OCI-LY7 (cell line): ENCODE data around the gene RPE. TPM values are rescaled to one million over a fixed set of nuclear protein-coding genes. Genes with fewer than 3 reads are reported as not detected.

ENCODE experiments used
- BruUV-seq: library from RNA; stranded (reverse); fragments of 400-500 nt; replicated peaks from 2 replicates; lab custom pipeline; 2021; lab: Mats Ljungman, UMichigan
- CTCF ChIA-PET: fragments of 300-600 bp; sonication (Branson Sonifier 250); formaldehyde crosslinking; loops from one replicate; lab custom pipeline; 2022; ENCODE audit warnings: antibody characterized with exemption; ENCODE audit not compliant: unreplicated experiment; lab: Charles Lee
- POLR2A ChIA-PET: fragments of 300-600 bp; sonication (Branson Sonifier 250); formaldehyde crosslinking; loops from one replicate; lab custom pipeline; 2022; ENCODE audit warnings: antibody characterized with exemption; lab: Charles Lee
- DNase-seq: peaks from one replicate; pipeline ENCODE4 v3.0.0-alpha.2; 2015; ENCODE audit warnings: low spot score
- H2AFZ ChIP-seq: fragments of 200-600 bp; sonication (generic), shearing (Covaris generic); 2 replicates; pipeline ENCODE4 v1.6.1; 2014; ENCODE audit warnings: mild to moderate bottlenecking, antibody characterized with exemption, low read length, moderate library complexity
- H3K27ac ChIP-seq: fragments of 200-600 bp; sonication (generic); 2 replicates; pipeline ENCODE4 v1.5.1; 2014; ENCODE audit warnings: mixed run types, low read depth, mild to moderate bottlenecking, moderate library complexity, low read length, inconsistent platforms; ENCODE audit not compliant: poor library complexity, severe bottlenecking
- H3K36me3 ChIP-seq: fragments of 200-600 bp; sonication (generic); 2 replicates; pipeline ENCODE4 v1.6.1; 2014; ENCODE audit warnings: mild to moderate bottlenecking, antibody characterized with exemption, low read length, moderate library complexity, mixed read lengths; ENCODE audit not compliant: insufficient read depth
- H3K4me1 ChIP-seq: fragments of 200-600 bp; sonication (generic); 2 replicates; pipeline ENCODE4 v1.5.1; 2014; ENCODE audit warnings: mild to moderate bottlenecking, low read length; ENCODE audit not compliant: insufficient read depth, poor library complexity, severe bottlenecking
- H3K4me2 ChIP-seq: fragments of 200-600 bp; sonication (generic); 2 replicates; pipeline ENCODE4 v1.6.1; 2014; ENCODE audit warnings: mild to moderate bottlenecking, low read length
- H3K4me3 ChIP-seq: fragments of 200-600 bp; sonication (generic); 2 replicates; pipeline ENCODE4 v1.5.1; 2014; ENCODE audit warnings: mild to moderate bottlenecking, low read depth, low read length; ENCODE audit not compliant: poor library complexity, severe bottlenecking
- H3K79me2 ChIP-seq: fragments of 200-600 bp; sonication (generic); 2 replicates; pipeline ENCODE4 v1.6.1; 2016; ENCODE audit warnings: low read depth, mild to moderate bottlenecking, low read length, moderate library complexity, mixed read lengths; ENCODE audit not compliant: insufficient read depth
- H3K9me2 ChIP-seq: fragments of 200-600 bp; sonication (generic); 2 replicates; pipeline ENCODE4 v1.6.1; 2016; ENCODE audit warnings: mild to moderate bottlenecking, low read length, mixed read lengths; ENCODE audit not compliant: insufficient read depth
- H3K9me3 ChIP-seq: fragments of 200-600 bp; sonication (generic); 2 replicates; pipeline ENCODE4 v1.6.1; 2014; ENCODE audit warnings: mild to moderate bottlenecking, mixed run types, low read length, mixed read lengths
- H4K20me1 ChIP-seq: fragments of 200-600 bp; sonication (generic); 2 replicates; pipeline ENCODE4 v1.6.1; 2014; ENCODE audit warnings: mild to moderate bottlenecking, antibody characterized with exemption, low read length, moderate library complexity, mixed read lengths; ENCODE audit not compliant: insufficient read depth
- CTCF ChIP-seq: fragments of 200-600 bp; sonication (generic); conservative IDR thresholded peaks from 2 replicates; pipeline ENCODE4 v1.5.1; 2014; ENCODE audit warnings: mild to moderate bottlenecking, antibody characterized with exemption, low read length, moderate library complexity, mixed read lengths
- EZH2phosphoT487 ChIP-seq: fragments of 200-600 bp; sonication (generic); IDR thresholded peaks from 2 replicates; pipeline ENCODE4 v1.6.1; 2018; ENCODE audit warnings: low read depth, borderline replicate concordance, mild to moderate bottlenecking, mixed run types, antibody characterized with exemption, low read length, moderate library complexity, mixed read lengths
- intact Hi-C: fragments of 100-400 bp; cut with micrococcal nuclease; formaldehyde crosslinking; loops from one replicate; pipeline ENCODE4 v1.10.0; 2022; ENCODE audit not compliant: unreplicated experiment
- total RNA-seq, 2 experiments: library from RNA; depleted of rRNA in 1 of 2; stranded (reverse); fragments of >200 nt in 1 of 2; shearing (Covaris generic) in 1 of 2; gene quantifications; 2 replicates each; pipeline ENCODE4 v1.2.3, GENCODE V29; 2014 to 2022

The RPE gene
- total RNA-seq, 2 experiments from 2014 or later, result 63.5 to 83.5 TPM

DNA sequence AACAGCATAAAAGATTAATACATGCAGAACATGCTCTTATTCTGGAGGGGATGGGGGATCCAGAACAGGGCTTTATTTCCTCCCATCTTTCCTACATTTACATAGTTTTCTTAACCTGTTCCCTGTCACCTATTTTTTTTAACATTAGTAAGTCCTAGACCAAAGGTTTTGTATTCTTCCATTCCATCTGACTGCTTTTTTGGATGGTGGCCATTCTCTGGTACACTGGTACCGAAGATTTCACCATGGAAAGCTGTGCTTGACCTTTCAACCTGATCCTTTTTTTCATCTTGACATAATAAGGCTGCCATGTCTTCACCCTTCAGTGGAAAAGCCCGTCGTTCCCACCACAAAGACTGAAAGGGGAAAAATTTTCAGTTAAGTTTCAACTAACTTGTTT is 20.4 kb downstream of the RPE start:
- CTCF ChIA-PET, result no interaction called here
- H3K36me3 ChIP-seq, result peaks cover 90% of the 10 kb centered on the region

GRCh38 chr2:210027608-210028007 is 25.2 kb downstream of the RPE start:
- Histone ChIP-seq H2AFZ (no peak overlapping the region), H3K9me3 (no peaks in the 10 kb centered on the region), H3K79me2 (no peaks in the 10 kb centered on the region), H3K4me2 (no peak overlapping the region), H3K36me3 (peaks cover 56% of the 10 kb centered on the region), H3K27ac (no peak overlapping the region), H3K4me3 (no peak overlapping the region), H3K4me1 (no peaks in the 10 kb centered on the region), H3K9me2 (no peaks in the 10 kb centered on the region), H4K20me1 (no peaks in the 10 kb centered on the region; the same call in none of the 2 replicates)
- no peak for DNase-seq
- ChIA-PET POLR2A (interaction anchor here (2.0 kb wide), 1 partner anchor 23 kb away, joined by 5 read pairs; no protein-coding TSS in a partner anchor), CTCF (no interaction called here)
- intact Hi-C loops, result no loop called here
- TF ChIP-seq EZH2phosphoT487, result no peak
- TF ChIP-seq CTCF, result no peak
- no TSS peak for BruUV-seq

More for the DNA sequence above, 20.4 kb downstream of the RPE start:
- no peak overlapping the region for H3K4me2 ChIP-seq
- intact Hi-C loops, result no loop called here
- H3K79me2 ChIP-seq, result no peaks in the 10 kb centered on the region
- DNase-seq, result no peak
- H3K9me2 ChIP-seq, result no peaks in the 10 kb centered on the region
- POLR2A ChIA-PET, result no interaction called here
- H4K20me1 ChIP-seq, result no peaks in the 10 kb centered on the region; the same call in 1 of the 2 replicates
- no TSS peak for BruUV-seq
- H3K9me3 ChIP-seq, result no peaks in the 10 kb centered on the region
- H3K4me3 ChIP-seq, result no peak overlapping the region
- no peak overlapping the region for H2AFZ ChIP-seq
- H3K27ac ChIP-seq, result no peak overlapping the region
- TF ChIP-seq EZH2phosphoT487 (no peak), CTCF (no peak)
- H3K4me1 ChIP-seq, result no peaks in the 10 kb centered on the region

- no peak overlapping the region for H3K4me3 ChIP-seq
- 0 out of 2 replicates have a peak, but pooled peaks cover 2% of the 10 kb centered on the region for H3K9me3 ChIP-seq
- H4K20me1 ChIP-seq, result no peaks in the 10 kb centered on the region; the same call in none of the 2 replicates
- POLR2A ChIA-PET, result interaction anchor here (2.0 kb wide), 1 partner anchor 24 kb away, joined by 5 read pairs; no protein-coding TSS in a partner anchor
- no peaks in the 10 kb centered on the region for H3K9me2 ChIP-seq
- no peak for DNase-seq
- TF ChIP-seq EZH2phosphoT487, result no peak
- H3K27ac ChIP-seq, result no peak overlapping the region
- no TSS peak for BruUV-seq
- intact Hi-C loops, result no loop called here
- H3K36me3 ChIP-seq, result peaks cover 50% of the 10 kb centered on the region
- H3K4me1 ChIP-seq, result no peaks in the 10 kb centered on the region
- no peak overlapping the region for H3K4me2 ChIP-seq
- H2AFZ ChIP-seq, result no peak overlapping the region
- CTCF ChIA-PET, result no interaction called here
- H3K79me2 ChIP-seq, result no peaks in the 10 kb centered on the region
Observed at GRCh38 chr2:210028178-210028577, 25.7 kb downstream of the RPE start.
